HG03354 (cell line): ENCODE measurements around the gene MARS2.
"Not testable (repeated sequence)": the region's sequence is repeated elsewhere in the genome, so short reads cannot be mapped to it uniquely, and the experiment has no call there.

Experiments used
- ATAC-seq: cut with Tn5 transposase; IDR thresholded peaks from one replicate; pipeline ENCODE4 v1.9.1; 2021; ENCODE audit warnings: mild to moderate bottlenecking; ENCODE audit not compliant: unreplicated experiment, poor library complexity, severe bottlenecking

Gene MARS2

GRCh38 chr2:197705912-197706838, 1.0 kb downstream of the MARS2 start:
- ATAC-seq = no peak

DNA sequence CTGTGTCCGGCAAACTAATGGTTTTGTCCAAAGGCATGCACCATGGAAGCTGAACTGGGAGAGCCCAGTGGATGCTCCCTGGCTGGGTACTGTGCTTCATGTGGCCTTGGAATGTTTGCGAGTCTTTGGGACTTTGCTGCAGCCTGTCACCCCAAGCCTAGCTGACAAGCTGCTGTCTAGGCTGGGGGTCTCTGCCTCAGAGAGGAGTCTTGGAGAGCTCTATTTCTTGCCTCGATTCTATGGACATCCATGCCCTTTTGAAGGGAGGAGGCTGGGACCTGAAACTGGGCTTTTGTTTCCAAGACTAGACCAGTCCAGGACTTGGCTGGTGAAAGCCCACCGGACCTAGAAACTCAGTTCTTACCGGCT, 1.7 kb downstream of the MARS2 start:
- no peak for ATAC-seq

DNA sequence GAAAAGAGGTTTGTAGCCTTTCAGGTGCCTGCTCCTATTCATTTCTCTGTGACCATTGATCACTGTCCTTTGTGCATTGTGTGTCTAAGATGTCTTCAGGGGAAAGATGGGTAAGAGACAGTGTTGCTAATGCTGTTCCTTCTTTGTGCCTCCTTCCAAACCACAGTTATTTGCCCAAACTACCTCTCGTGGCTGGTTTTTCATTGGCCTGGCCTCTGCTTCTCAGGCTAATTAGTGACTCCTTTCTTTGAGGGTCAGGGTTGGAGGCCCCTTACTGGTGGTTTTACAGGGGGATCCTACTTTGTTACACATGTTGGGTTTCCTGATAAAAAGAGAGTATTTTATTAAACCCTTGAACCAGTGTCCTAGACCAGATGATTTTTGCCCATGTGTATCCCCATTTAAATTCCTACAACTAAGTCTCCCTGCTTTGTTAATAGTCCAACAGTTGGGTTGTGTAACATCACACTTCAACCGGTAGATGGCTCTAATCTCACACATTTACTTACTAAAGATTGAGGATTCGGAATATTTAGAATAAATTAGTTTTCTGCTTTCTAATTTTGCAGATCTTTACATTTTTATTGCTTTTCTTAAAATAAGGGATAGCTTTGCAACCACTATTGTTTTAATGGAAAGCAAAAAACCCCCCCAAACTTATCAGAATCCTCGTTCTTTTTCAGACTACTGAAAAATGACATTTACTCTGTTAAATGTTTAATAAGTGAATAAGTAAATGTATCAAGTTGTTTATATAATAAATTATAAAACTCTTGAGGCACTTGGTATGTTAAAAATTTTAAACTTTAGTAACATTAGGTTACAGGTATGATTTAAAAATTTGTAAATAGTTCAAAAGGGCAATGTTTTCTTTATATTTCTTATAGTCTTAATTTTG, 2.4 kb downstream of the MARS2 start:
- no peak for ATAC-seq

DNA sequence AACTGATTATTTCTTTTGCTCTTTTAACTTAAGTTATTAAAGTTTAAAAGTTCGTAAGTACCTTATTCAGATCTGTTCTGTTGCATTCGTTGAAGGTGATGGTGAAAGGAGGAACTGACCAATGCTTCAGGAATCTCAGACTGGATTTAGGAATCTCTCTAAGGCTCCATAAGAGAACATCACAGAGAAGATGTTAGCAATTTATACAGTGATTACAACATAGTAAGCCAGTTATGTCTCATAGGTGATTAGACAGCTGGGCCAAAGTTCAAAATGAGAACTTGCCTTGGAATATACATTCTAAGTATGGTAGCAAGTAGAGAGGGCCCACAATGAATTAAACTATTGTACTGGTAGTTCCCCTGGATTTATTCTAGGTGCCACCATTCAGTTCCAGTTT, 3.2 kb downstream of the MARS2 start:
- no peak for ATAC-seq

DNA sequence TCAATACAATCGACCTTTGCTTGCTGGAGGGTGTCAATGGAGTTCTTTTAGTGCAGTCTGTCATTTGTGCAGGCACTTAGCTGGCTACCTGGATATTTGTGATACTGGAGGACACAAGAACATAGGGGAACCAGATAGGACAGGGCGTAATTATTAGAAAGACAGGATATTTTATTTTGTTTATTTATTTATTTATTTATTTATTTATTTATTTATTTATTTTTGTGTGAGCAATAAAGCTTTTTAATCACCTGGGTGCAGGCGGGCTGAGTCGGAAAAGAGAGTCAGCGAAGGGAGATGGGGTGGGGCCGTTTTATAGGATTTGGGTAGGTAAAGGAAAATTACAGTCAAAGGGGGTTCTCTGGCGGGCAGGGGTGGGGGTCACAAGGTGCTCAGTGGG, 4.0 kb downstream of the MARS2 start:
- ATAC-seq = not testable (repeated sequence)

- peak; percentile 81 for ATAC-seq
These were observed 5.4 kb downstream of the MARS2 start for GRCh38 chr2:197710424-197711042.

DNA sequence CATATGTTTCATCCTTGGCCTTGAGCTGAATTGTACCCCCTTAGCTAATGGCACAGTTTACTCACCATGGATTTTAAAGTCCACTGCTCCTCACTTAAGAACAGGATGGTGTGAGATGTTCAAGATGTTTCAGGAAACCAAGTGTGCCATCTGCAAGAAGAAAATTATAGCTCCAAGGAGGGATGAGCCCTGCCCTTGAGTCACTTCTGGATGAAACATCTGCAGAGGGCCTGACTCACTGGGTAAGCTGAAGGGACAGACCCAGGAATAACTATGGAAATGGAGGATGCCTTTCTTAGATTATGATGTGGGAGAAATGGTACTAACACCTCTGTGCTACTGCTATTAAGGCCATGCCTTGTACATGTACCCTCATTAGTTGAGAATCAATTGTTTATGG, 6.4 kb downstream of the MARS2 start:
- ATAC-seq = no peak

DNA sequence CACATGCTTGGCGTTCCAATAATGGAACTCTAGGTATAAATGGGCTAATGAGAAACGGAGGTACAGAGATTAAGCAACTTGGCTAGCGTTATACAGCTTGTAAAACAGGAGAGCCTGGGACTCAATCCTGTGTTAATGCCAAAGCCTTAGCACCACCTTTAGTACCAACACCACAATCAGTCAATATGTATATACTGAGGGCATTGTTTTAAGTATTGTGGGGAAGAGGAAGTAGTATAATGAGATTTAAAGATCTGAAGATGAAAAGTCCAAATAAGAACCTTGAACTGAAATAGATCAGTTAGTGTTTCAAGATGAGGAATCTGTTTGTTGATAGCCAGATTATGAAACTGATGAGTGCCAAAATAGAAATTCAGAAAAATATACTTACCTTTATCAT, 8.1 kb downstream of the MARS2 start:
- no peak for ATAC-seq

- no peak for ATAC-seq
These were observed 12.7 kb downstream of the MARS2 start for GRCh38 chr2:197717863-197718262.

DNA sequence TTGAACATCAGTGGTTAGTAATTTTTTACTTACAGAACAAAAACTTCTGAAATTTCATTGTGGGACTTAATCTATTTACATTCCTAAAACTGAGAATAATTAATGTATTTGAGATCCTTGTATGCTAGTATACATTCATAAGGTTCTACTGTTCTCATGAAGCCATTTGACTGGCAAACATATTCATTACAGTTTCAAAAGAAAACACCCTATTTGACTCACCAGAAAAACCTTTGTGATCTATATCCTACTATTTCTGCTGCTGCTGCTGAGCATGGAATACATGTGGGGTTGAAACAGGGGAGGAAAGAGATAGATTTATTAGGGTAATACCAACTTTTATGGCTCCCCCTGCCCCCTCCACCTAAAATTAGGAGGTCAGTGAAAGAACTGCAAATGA, 21.8 kb downstream of the MARS2 start:
- no peak for ATAC-seq

DNA sequence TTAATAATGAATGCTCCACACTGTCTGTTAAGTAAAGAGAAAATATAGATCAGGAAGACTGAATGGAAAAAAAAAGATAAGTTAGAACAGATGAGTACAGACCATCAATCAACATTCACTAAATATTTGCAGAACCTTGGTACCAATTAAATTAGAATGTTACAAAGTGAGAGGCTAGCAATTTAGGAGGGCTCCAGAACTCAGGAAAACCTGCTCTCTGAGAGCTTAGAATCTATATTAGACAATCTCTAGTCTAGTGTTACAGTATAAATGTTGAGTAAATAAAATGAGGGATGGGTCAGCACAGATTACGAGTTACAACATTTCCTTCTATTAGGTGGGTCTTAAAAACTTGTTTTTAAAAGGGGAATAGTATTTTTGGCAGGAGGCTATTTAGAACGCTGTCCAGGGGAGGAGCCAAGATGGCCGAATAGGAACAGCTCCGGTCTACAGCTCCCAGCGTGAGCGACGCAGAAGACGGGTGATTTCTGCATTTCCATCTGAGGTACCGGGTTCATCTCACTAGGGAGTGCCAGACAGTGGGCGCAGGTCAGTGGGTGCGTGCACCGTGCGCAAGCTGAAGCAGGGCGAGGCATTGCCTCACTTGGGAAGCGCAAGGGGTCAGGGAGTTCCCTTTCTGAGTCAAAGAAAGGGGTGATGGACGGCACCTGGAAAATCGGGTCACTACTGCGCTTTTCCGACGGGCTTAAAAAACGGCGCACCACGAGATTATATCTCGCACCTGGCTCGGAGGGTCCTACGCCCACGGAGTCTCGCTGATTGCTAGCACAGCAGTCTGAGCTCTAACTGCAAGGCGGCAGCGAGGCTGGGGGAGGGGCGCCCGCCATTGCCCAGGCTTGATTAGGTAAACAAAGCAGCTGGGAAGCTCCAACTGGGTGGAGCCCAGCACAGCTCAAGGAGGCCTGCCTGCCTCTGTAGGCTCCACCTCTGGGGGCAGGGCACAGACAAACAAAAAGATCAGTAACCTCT, 23.7 kb downstream of the MARS2 start:
- not testable (repeated sequence) for ATAC-seq

- ATAC-seq = no peak
These were observed 35.0 kb downstream of the MARS2 start for GRCh38 chr2:197740200-197740599.
